ENCODE data around the gene ACAA1.
A peak's percentile ranks its signal among the peaks of the same experiment; 100 is the strongest.

The ACAA1 gene

GRCh38 chr3:38133557-38134405 lies 3.1 kb downstream of the ACAA1 start:
- TF ChIP-seq CTCF (IDR thresholded peaks at IDR 0.05; ENCODE audit: low read depth, low read length) = no peak

GRCh38 chr3:38133209-38133556 lies 3.7 kb downstream of the ACAA1 start:
- DNase-seq (ENCODE audit: extremely low read depth, low read depth) = no peak
- TF ChIP-seq CTCF (IDR thresholded peaks at IDR 0.05; ENCODE audit: low read depth, low read length) = no peak

More at GRCh38 chr3:38133557-38134405, 3.1 kb downstream of the ACAA1 start:
- DNase-seq (ENCODE audit: extremely low read depth, low read depth) = no peak

- DNase-seq (ENCODE audit: extremely low read depth, low read depth) = no peak
- peak; percentile 48 for TF ChIP-seq CTCF (IDR thresholded peaks at IDR 0.05; ENCODE audit: low read depth, low read length)
Observed at GRCh38 chr3:38131621-38132369, 5.1 kb downstream of the ACAA1 start.

GRCh38 chr3:38130631-38131065 lies 6.3 kb downstream of the ACAA1 start:
- DNase-seq (ENCODE audit: extremely low read depth, low read depth) = no peak
- no peak for TF ChIP-seq CTCF (IDR thresholded peaks at IDR 0.05; ENCODE audit: low read depth, low read length)

GRCh38 chr3:38129058-38129457 lies 7.9 kb downstream of the ACAA1 start:
- DNase-seq (ENCODE audit: extremely low read depth, low read depth) = no peak
- no peak for TF ChIP-seq CTCF (IDR thresholded peaks at IDR 0.05; ENCODE audit: low read depth, low read length)

- DNase-seq (ENCODE audit: extremely low read depth, low read depth) = no peak
Observed at GRCh38 chr3:38128303-38128655, 8.6 kb downstream of the ACAA1 start.

More at GRCh38 chr3:38128303-38128655, 8.6 kb downstream of the ACAA1 start:
- no peak for TF ChIP-seq CTCF (IDR thresholded peaks at IDR 0.05; ENCODE audit: low read depth, low read length)

Measured in AG09319 (cell line).